Measurements from ENCODE around the gene ZNF710. TPM values are rescaled to one million over a fixed set of nuclear protein-coding genes. Genes with fewer than 3 reads are reported as not detected.
"Not testable (repeated sequence)": the region's sequence is repeated elsewhere in the genome, so short reads cannot be mapped to it uniquely, and the experiment has no call there.

Gene ZNF710
- total RNA-seq (2014; rRNA removed; shearing (Covaris generic)): 8.6 and 13.8 TPM in 2 replicates
- 19.0 and 21.9 TPM in 2 replicates for total RNA-seq (2022)
- percentile 69 among the genes with signal in this experiment for Bru-seq, nascent RNA
- BruChase-seq, experiment 1, labeled RNA remaining after a 6-hour chase: percentile 74 among the genes with signal in this experiment
- percentile 69 among the genes with signal in this experiment for BruChase-seq, experiment 2, labeled RNA remaining after a 2-hour chase
- long read RNA-seq, full-length matches to known transcripts: 5 of 17 reads
- long read RNA-seq, partial matches to known transcripts: 10 of 17 reads
- long read RNA-seq, other reads (novel, unspliced or antisense): 2 of 17 reads

GRCh38 chr15:90001062-90001682 lies at the start of gene ZNF710:
ZNF710 (plus strand) TSS chr15:90001324; CDS start chr15:90067138, 65,814 bp downstream.
- H3K9me3 ChIP-seq (ENCODE audit: low read length): no peaks in the 10 kb centered on the region
- BruUV-seq (replicated peaks): no TSS peak
- H3K27ac ChIP-seq (ENCODE audit: low read depth, low read length, poor library complexity, severe bottlenecking): peak within 1 kb of the TSS; percentile 61
- peak within 1 kb of the TSS; percentile 80 for H3K4me3 ChIP-seq (ENCODE audit: low read depth, low read length, poor library complexity, severe bottlenecking)
- peak; percentile 70 for DNase-seq (ENCODE audit: low spot score)
- POLR2A ChIA-PET: no interaction called here
- peak within 1 kb of the TSS; percentile 91 for H2AFZ ChIP-seq (ENCODE audit: low read length)
- H3K9me2 ChIP-seq (ENCODE audit: insufficient read depth, low read length): no peaks in the 10 kb centered on the region
- no peak for TF ChIP-seq EZH2phosphoT487 (IDR thresholded peaks at IDR 0.05; ENCODE audit: borderline replicate concordance, low read depth, low read length)
- TF ChIP-seq CTCF (conservative IDR thresholded peaks at IDR 0.05; ENCODE audit: low read length): no peak
- CTCF ChIA-PET (ENCODE audit: unreplicated experiment): no interaction called here
- peaks cover 13% of the 10 kb centered on the region; the same call in 1 of the 2 replicates for H3K36me3 ChIP-seq (ENCODE audit: insufficient read depth, low read length)
- peak within 1 kb of the TSS; percentile 90 for H3K4me2 ChIP-seq (ENCODE audit: low read length)
- H3K79me2 ChIP-seq (ENCODE audit: insufficient read depth, low read depth, low read length): peaks cover 27% of the 10 kb centered on the region; the same call in 1 of the 2 replicates
- peaks cover 38% of the 10 kb centered on the region for H3K4me1 ChIP-seq (ENCODE audit: insufficient read depth, low read length, poor library complexity, severe bottlenecking)
- 0 out of 2 replicates have a peak, but pooled peaks cover 4% of the 10 kb centered on the region for H4K20me1 ChIP-seq (ENCODE audit: insufficient read depth, low read length)
- intact Hi-C loops (cut with micrococcal nuclease; ENCODE audit: unreplicated experiment): loop anchor here (1.0 kb wide), 2 partner anchors 61 to 70 kb away; no protein-coding TSS in a partner anchor

- intact Hi-C loops (cut with micrococcal nuclease; ENCODE audit: unreplicated experiment): no loop called here
- no peak overlapping the region for H3K27ac ChIP-seq (ENCODE audit: low read depth, low read length, poor library complexity, severe bottlenecking)
- POLR2A ChIA-PET: interaction anchor here (0.7 kb wide), 1 partner anchor 131 kb away, joined by 3 read pairs; no protein-coding TSS in a partner anchor
- no TSS peak for BruUV-seq (replicated peaks)
- CTCF ChIA-PET (ENCODE audit: unreplicated experiment): no interaction called here
- H3K4me3 ChIP-seq (ENCODE audit: low read depth, low read length, poor library complexity, severe bottlenecking): no peak overlapping the region
- no peaks in the 10 kb centered on the region for H4K20me1 ChIP-seq (ENCODE audit: insufficient read depth, low read length)
- no peaks in the 10 kb centered on the region for H3K9me2 ChIP-seq (ENCODE audit: insufficient read depth, low read length)
- H3K9me3 ChIP-seq (ENCODE audit: low read length): no peaks in the 10 kb centered on the region
- TF ChIP-seq CTCF (conservative IDR thresholded peaks at IDR 0.05; ENCODE audit: low read length) (no peak), EZH2phosphoT487 (IDR thresholded peaks at IDR 0.05; ENCODE audit: borderline replicate concordance, low read depth, low read length) (no peak)
- DNase-seq (ENCODE audit: low spot score): no peak
- H3K79me2 ChIP-seq (ENCODE audit: insufficient read depth, low read depth, low read length): no peaks in the 10 kb centered on the region
- H3K4me1 ChIP-seq (ENCODE audit: insufficient read depth, low read length, poor library complexity, severe bottlenecking): no peaks in the 10 kb centered on the region
- no peak overlapping the region for H2AFZ ChIP-seq (ENCODE audit: low read length)
- H3K4me2 ChIP-seq (ENCODE audit: low read length): no peak overlapping the region
- no peaks in the 10 kb centered on the region for H3K36me3 ChIP-seq (ENCODE audit: insufficient read depth, low read length)
Measured at GRCh38 chr15:89954541-89954940, 46.6 kb upstream of the ZNF710 start.

- BruUV-seq (replicated peaks); H3K36me3 ChIP-seq (ENCODE audit: insufficient read depth, low read length); CTCF ChIA-PET (ENCODE audit: unreplicated experiment); POLR2A ChIA-PET; intact Hi-C loops (cut with micrococcal nuclease; ENCODE audit: unreplicated experiment); H3K4me1 ChIP-seq (ENCODE audit: insufficient read depth, low read length, poor library complexity, severe bottlenecking); H3K4me2 ChIP-seq (ENCODE audit: low read length); H4K20me1 ChIP-seq (ENCODE audit: insufficient read depth, low read length); H3K9me3 ChIP-seq (ENCODE audit: low read length); DNase-seq (ENCODE audit: low spot score); H3K4me3 ChIP-seq (ENCODE audit: low read depth, low read length, poor library complexity, severe bottlenecking); H2AFZ ChIP-seq (ENCODE audit: low read length); H3K79me2 ChIP-seq (ENCODE audit: insufficient read depth, low read depth, low read length); H3K9me2 ChIP-seq (ENCODE audit: insufficient read depth, low read length); H3K27ac ChIP-seq (ENCODE audit: low read depth, low read length, poor library complexity, severe bottlenecking): not testable (repeated sequence)
Measured at GRCh38 chr15:89955449-89955998, 45.6 kb upstream of the ZNF710 start.

Measured in OCI-LY7 (cell line).